Measurements from ENCODE around the gene WDR70. TPM values are rescaled to one million over a fixed set of nuclear protein-coding genes. Genes with fewer than 3 reads are reported as not detected.
"Not testable (repeated sequence)": the region's sequence is repeated elsewhere in the genome, so short reads cannot be mapped to it uniquely, and the experiment has no call there.

The WDR70 gene
- total RNA-seq, 1 experiment from 2014 or later = 35.0 TPM

- TF ChIP-seq PRDM15 (CRISPR knock-in tag; IDR thresholded peaks at IDR 0.05) (no peak), NFYB (CRISPR knock-in tag; conservative IDR thresholded peaks at IDR 0.05; ENCODE audit: low read depth) (no peak), MLX (CRISPR knock-in tag; IDR thresholded peaks at IDR 0.05) (no peak), ARID4B (CRISPR knock-in tag; IDR thresholded peaks at IDR 0.05; ENCODE audit: borderline replicate concordance) (no peak), RORB (CRISPR knock-in tag; IDR thresholded peaks at IDR 0.05) (no peak), EMX1 (CRISPR knock-in tag; IDR thresholded peaks at IDR 0.05) (no peak), NR1H2 (CRISPR knock-in tag; IDR thresholded peaks at IDR 0.05) (no peak), ZNF232 (CRISPR knock-in tag; IDR thresholded peaks at IDR 0.05) (no peak), ZBTB21 (CRISPR knock-in tag; IDR thresholded peaks at IDR 0.05; ENCODE audit: borderline replicate concordance) (no peak), FOXP4 (CRISPR knock-in tag; IDR thresholded peaks at IDR 0.05) (no peak), CDX4 (CRISPR knock-in tag; IDR thresholded peaks at IDR 0.05; ENCODE audit: borderline replicate concordance) (no peak)
Measured at GRCh38 chr5:37645707-37646106, 266.6 kb downstream of the WDR70 start (continued).

- H3K9me3 Mint-ChIP-seq = peaks cover 45% of the 10 kb centered on the region
- DNase-seq (ENCODE audit: low spot score); POLR2A ChIA-PET; H3K36me3 Mint-ChIP-seq; H3K4me3 Mint-ChIP-seq; CTCF ChIA-PET; H3K27me3 Mint-ChIP-seq (ENCODE audit: low read depth); H3K4me1 Mint-ChIP-seq; ATAC-seq; H3K27ac Mint-ChIP-seq: not testable (repeated sequence)
Measured at GRCh38 chr5:37654566-37654965, 275.4 kb downstream of the WDR70 start.

- peaks cover 9% of the 10 kb centered on the region; the same call in 1 of the 2 replicates for H3K36me3 Mint-ChIP-seq
- TF ChIP-seq ZNF396 (CRISPR knock-in tag; IDR thresholded peaks at IDR 0.05; ENCODE audit: borderline replicate concordance) (no peak), GRHL2 (CRISPR knock-in tag; IDR thresholded peaks at IDR 0.05; ENCODE audit: insufficient replicate concordance, severe bottlenecking) (no peak), TCF7 (CRISPR knock-in tag; IDR thresholded peaks at IDR 0.05; ENCODE audit: low read depth) (no peak), PRRX2 (CRISPR knock-in tag; IDR thresholded peaks at IDR 0.05) (no peak), IRF2 (CRISPR knock-in tag; IDR thresholded peaks at IDR 0.05; ENCODE audit: borderline replicate concordance, low read depth) (no peak), TP53 (CRISPR knock-in tag; IDR thresholded peaks at IDR 0.05) (no peak), CTCF (IDR thresholded peaks at IDR 0.05) (no peak), ZBTB21 (CRISPR knock-in tag; IDR thresholded peaks at IDR 0.05; ENCODE audit: borderline replicate concordance) (no peak), RELA (CRISPR knock-in tag; IDR thresholded peaks at IDR 0.05; ENCODE audit: borderline replicate concordance) (no peak), ATF1 (CRISPR knock-in tag; IDR thresholded peaks at IDR 0.05) (no peak), OVOL2 (CRISPR knock-in tag; IDR thresholded peaks at IDR 0.05; ENCODE audit: borderline replicate concordance) (no peak), GABPB1 (CRISPR knock-in tag; IDR thresholded peaks at IDR 0.05) (no peak)
- H3K4me1 Mint-ChIP-seq = peaks cover 13% of the 10 kb centered on the region
- no peak overlapping the region for H3K4me3 Mint-ChIP-seq
- peaks cover 2% of the 10 kb centered on the region; the same call in 1 of the 2 replicates for H3K27me3 Mint-ChIP-seq (ENCODE audit: low read depth)
- H3K9me3 Mint-ChIP-seq = peaks cover 34% of the 10 kb centered on the region
- H3K27ac Mint-ChIP-seq = no peak overlapping the region
- DNase-seq (ENCODE audit: low spot score) (no peak), ATAC-seq (no peak)
- CTCF ChIA-PET = no interaction called here
- POLR2A ChIA-PET = no interaction called here
Measured at GRCh38 chr5:37657046-37657445, 277.9 kb downstream of the WDR70 start.

Data from WTC11 (cell line).